Astrocyte (in vitro differentiated cells and primary cell): ENCODE measurements around the gene PGAM5. TPM values are rescaled to one million over a fixed set of nuclear protein-coding genes. Genes with fewer than 3 reads are reported as not detected.
A peak's percentile ranks its signal among the peaks of the same experiment; 100 is the strongest.

ENCODE experiments used
- DNase-seq: peaks from one replicate; pipeline ENCODE4 v3.0.0-alpha.2; 2010; ENCODE audit warnings: low read depth
- FAIRE-seq: peaks from 2 replicates; lab custom pipeline; 2011; peaks lifted over from hg19 to GRCh38; lab: Jason Lieb, UNC
- H2AFZ ChIP-seq: 2 replicates; pipeline ENCODE4 v1.6.0; 2012; ENCODE audit warnings: low read depth, low read length, inconsistent platforms
- H3K27ac ChIP-seq: 2 replicates; pipeline ENCODE4 v1.5.1; 2011; ENCODE audit warnings: low read depth, low read length, inconsistent platforms
- H3K27me3 ChIP-seq: 2 replicates; pipeline ENCODE4 v1.6.0; 2011; ENCODE audit warnings: low read length, inconsistent platforms; ENCODE audit not compliant: insufficient read depth
- H3K36me3 ChIP-seq: 2 replicates; pipeline ENCODE4 v1.5.1; 2011; ENCODE audit warnings: low read length, inconsistent platforms; ENCODE audit not compliant: insufficient read depth
- H3K4me1 ChIP-seq: 2 replicates; pipeline ENCODE4 v1.5.1; 2011; ENCODE audit warnings: low read length, inconsistent platforms; ENCODE audit not compliant: insufficient read depth
- H3K4me2 ChIP-seq: 2 replicates; pipeline ENCODE4 v1.6.0; 2012; ENCODE audit warnings: low read length, inconsistent platforms
- H3K4me3 ChIP-seq: 2 replicates; pipeline ENCODE4 v1.5.1; 2011; ENCODE audit warnings: low read depth, mild to moderate bottlenecking, low read length, inconsistent platforms; ENCODE audit not compliant: insufficient read depth
- H3K79me2 ChIP-seq: 2 replicates; pipeline ENCODE4 v1.6.0; 2012; ENCODE audit warnings: mild to moderate bottlenecking, low read length, inconsistent platforms; ENCODE audit not compliant: insufficient read depth
- H3K9ac ChIP-seq: 2 replicates; pipeline ENCODE4 v1.6.0; 2012; ENCODE audit warnings: mild to moderate bottlenecking, low read length, inconsistent platforms
- H3K9me3 ChIP-seq: 2 replicates; pipeline ENCODE4 v1.5.1; 2012; ENCODE audit warnings: low read depth, mild to moderate bottlenecking, low read length, inconsistent platforms; ENCODE audit not compliant: insufficient read depth
- H4K20me1 ChIP-seq: 2 replicates; pipeline ENCODE4 v1.6.0; 2012; ENCODE audit warnings: low read length, inconsistent platforms; ENCODE audit not compliant: insufficient read depth
- H3K27ac Mint-ChIP-seq: one replicate; pipeline ENCODE4 v1.8.0; 2021; ENCODE audit warnings: mild to moderate bottlenecking, mixed read lengths; ENCODE audit not compliant: unreplicated experiment
- H3K27me3 Mint-ChIP-seq: one replicate; pipeline ENCODE4 v1.8.0; 2021; ENCODE audit warnings: low read depth, mixed read lengths; ENCODE audit not compliant: unreplicated experiment
- H3K36me3 Mint-ChIP-seq: one replicate; pipeline ENCODE4 v1.8.0; 2021; ENCODE audit warnings: low read depth, mixed read lengths; ENCODE audit not compliant: unreplicated experiment
- H3K4me1 Mint-ChIP-seq: one replicate; pipeline ENCODE4 v1.8.0; 2021; ENCODE audit warnings: low read depth, mixed read lengths; ENCODE audit not compliant: unreplicated experiment
- H3K4me3 Mint-ChIP-seq: one replicate; pipeline ENCODE4 v1.8.0; 2021; ENCODE audit warnings: mild to moderate bottlenecking, moderate library complexity, mixed read lengths; ENCODE audit not compliant: unreplicated experiment
- H3K9me3 Mint-ChIP-seq: one replicate; pipeline ENCODE4 v1.8.0; 2021; ENCODE audit warnings: mild to moderate bottlenecking, mixed read lengths; ENCODE audit not compliant: unreplicated experiment
- EZH2 ChIP-seq: IDR thresholded peaks from 2 replicates; pipeline ENCODE4 v1.6.1; 2012; ENCODE audit warnings: mild to moderate bottlenecking, low read length, inconsistent platforms; ENCODE audit not compliant: insufficient read depth
- total RNA-seq: library from RNA; stranded (reverse); gene quantifications from 2 replicates; pipeline ENCODE4 v1.2.1, GENCODE V29; 2021
- TF ChIP-seq, protein P1 (sequence below): IDR thresholded peaks from 2 replicates; pipeline ENCODE4 v1.5.1; 2011; ENCODE audit warnings: low read depth, mild to moderate bottlenecking, inconsistent platforms, low read length, moderate library complexity; ENCODE audit not compliant: insufficient read depth

Gene PGAM5
- total RNA-seq, 1 donor from 2014 or later, result 43.4 TPM

DNA sequence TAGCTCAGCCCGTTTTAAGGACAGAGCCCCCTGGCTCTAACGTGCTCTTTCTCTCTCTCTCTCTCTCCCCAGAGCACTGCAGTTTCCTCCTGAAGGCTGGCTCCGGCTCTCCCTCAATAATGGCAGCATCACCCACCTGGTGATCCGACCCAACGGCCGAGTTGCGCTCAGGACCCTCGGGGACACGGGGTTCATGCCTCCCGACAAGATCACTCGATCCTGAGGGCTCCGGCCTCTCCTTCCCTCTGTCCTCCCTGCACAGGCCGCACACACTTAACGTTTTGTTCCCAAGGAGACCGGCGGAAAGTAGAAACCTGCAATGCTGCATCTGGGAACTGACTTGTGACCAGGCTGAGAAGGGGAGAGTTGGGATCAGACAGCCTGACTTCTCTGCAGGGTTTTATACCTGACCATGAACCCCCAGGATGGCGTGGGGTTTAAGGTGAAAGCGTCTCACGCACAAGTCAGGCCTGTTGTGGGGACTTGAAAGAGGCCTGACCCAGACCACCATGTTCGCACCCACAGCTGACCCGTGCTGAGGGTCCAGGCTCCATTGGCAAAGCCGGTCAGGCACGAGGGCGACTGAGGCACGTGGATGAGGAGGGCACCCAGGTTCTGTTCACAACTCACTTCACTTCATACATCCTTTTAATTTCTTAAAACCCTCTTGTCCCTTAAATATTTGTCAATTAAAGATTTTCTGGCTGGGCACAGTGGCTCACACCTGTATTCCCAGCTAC is 10.1 kb downstream of the PGAM5 start:
- Histone ChIP-seq H3K27me3 (no peaks in the 10 kb centered on the region), H3K4me2 (no peak overlapping the region), H4K20me1 (peaks cover 83% of the 10 kb centered on the region), H3K9ac (no peak overlapping the region), H3K9me3 (no peaks in the 10 kb centered on the region), H3K36me3 (peaks cover 46% of the 10 kb centered on the region), H3K79me2 (peaks cover 47% of the 10 kb centered on the region), H3K4me1 (peaks cover 11% of the 10 kb centered on the region), H3K4me3 (no peak overlapping the region), H3K27ac (no peak overlapping the region), H2AFZ (no peak overlapping the region)
- H3K9me3 Mint-ChIP-seq, result no peaks in the 10 kb centered on the region
- H3K4me1 Mint-ChIP-seq, result peaks cover 3% of the 10 kb centered on the region
- peak overlapping the region; percentile 69 for H3K27ac Mint-ChIP-seq
- TF ChIP-seq EZH2, result no peak
- TF ChIP-seq, protein P1, sequence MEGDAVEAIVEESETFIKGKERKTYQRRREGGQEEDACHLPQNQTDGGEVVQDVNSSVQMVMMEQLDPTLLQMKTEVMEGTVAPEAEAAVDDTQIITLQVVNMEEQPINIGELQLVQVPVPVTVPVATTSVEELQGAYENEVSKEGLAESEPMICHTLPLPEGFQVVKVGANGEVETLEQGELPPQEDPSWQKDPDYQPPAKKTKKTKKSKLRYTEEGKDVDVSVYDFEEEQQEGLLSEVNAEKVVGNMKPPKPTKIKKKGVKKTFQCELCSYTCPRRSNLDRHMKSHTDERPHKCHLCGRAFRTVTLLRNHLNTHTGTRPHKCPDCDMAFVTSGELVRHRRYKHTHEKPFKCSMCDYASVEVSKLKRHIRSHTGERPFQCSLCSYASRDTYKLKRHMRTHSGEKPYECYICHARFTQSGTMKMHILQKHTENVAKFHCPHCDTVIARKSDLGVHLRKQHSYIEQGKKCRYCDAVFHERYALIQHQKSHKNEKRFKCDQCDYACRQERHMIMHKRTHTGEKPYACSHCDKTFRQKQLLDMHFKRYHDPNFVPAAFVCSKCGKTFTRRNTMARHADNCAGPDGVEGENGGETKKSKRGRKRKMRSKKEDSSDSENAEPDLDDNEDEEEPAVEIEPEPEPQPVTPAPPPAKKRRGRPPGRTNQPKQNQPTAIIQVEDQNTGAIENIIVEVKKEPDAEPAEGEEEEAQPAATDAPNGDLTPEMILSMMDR, result no peak
- FAIRE-seq (no peak), DNase-seq (no peak)
- H3K27me3 Mint-ChIP-seq, result no peaks in the 10 kb centered on the region
- H3K4me3 Mint-ChIP-seq, result no peak overlapping the region
- H3K36me3 Mint-ChIP-seq, result peaks cover 14% of the 10 kb centered on the region

DNA sequence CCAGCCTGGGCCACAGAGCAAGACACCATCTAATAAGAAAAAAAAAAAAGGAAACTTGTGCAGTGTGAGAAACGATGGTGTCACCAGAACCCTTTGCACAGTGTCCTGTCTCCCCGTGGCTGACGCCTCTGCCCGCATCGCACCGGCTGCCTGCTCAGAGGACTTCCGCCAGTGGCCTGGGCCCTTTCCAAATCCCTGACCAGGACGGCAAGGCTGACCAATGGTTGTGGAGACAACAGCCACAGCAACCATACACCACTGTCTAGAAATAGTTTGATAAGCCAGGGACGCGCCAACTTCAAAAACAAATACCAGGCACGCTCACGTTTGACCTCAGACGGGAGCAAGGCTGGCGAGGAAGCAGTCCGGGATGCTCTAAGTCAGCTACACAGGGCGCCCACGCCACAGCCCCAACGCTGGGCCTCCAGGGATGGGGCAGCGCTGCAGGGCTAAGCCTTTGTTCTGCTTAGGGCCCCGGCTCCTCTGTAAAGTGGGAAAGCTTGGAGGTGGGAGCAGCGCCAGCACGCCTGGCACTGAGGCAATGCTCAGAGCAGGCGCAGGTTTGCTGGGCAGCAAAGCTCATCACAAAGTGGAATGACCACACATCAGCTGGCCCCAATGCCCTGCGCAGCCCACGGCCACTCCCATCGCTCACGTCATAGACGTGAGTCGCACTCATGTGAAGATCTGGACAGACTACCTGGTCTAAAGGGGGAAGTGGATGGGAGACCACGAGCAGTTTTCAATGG is 12.5 kb downstream of the PGAM5 start:
- Histone ChIP-seq H4K20me1 (peaks cover 91% of the 10 kb centered on the region), H2AFZ (no peak overlapping the region), H3K4me2 (peak overlapping the region; percentile 36), H3K36me3 (peaks cover 64% of the 10 kb centered on the region), H3K79me2 (peaks cover 61% of the 10 kb centered on the region), H3K9me3 (no peaks in the 10 kb centered on the region), H3K9ac (peak overlapping the region; percentile 65), H3K27ac (peak overlapping the region; percentile 48), H3K4me3 (no peak overlapping the region), H3K27me3 (no peaks in the 10 kb centered on the region), H3K4me1 (peaks cover 11% of the 10 kb centered on the region)
- TF ChIP-seq, protein P1, result no peak
- no peak for TF ChIP-seq EZH2
- Mint-ChIP-seq H3K4me1 (peaks cover 3% of the 10 kb centered on the region), H3K27me3 (no peaks in the 10 kb centered on the region), H3K36me3 (peaks cover 24% of the 10 kb centered on the region), H3K27ac (peak overlapping the region; percentile 69), H3K4me3 (no peak overlapping the region), H3K9me3 (no peaks in the 10 kb centered on the region)
- DNase-seq (peak; percentile 35), FAIRE-seq (no peak)
